ENCODE measurements around the gene EYA2.

The EYA2 gene

DNA sequence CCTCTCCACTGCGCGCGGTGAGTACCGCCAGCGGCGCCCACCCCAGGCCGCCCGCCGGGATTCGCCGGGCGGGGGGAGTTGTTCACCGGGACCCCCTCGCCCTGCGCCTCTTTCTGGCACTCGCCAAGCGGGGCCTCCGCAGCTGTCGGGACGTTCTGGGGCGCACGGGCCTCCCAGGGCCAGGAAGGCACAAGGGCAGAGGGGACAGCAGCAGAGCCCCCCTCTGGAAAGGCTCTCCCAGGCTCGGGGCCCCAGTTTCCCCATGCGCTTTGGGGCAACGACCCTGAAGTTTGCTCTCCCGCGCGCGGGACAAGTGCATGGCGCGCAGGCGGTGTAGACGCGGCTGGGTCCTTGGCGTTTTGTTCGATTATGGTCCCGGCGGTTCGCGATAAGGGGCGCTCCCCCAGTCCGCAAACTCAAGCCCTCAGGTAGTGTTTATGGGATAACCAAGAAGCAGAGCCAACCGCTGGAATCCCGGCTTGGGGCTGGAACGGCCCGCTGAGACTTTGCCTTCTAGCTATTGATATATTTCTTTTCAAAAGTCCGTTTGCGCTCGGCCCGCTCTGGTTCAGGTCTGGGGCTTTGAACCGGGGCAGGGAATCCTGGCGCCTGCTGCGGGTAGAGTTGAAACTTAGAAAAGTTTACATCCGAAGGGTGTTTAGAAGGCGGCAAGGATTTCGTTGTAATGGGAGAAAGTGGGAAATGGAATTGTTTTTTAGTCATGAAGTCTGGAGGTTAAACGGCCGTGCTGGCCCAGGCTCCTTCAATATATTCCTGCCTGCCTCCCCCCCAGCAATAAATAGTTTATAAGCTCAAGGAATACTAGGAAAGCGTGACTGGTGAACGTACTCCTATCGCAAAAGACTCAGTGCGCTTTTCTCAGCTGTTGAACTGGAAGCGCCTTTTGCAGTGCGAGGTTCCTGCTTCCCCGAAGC is 595 bp downstream of the EYA2 start:
- TF ChIP-seq, protein P1, sequence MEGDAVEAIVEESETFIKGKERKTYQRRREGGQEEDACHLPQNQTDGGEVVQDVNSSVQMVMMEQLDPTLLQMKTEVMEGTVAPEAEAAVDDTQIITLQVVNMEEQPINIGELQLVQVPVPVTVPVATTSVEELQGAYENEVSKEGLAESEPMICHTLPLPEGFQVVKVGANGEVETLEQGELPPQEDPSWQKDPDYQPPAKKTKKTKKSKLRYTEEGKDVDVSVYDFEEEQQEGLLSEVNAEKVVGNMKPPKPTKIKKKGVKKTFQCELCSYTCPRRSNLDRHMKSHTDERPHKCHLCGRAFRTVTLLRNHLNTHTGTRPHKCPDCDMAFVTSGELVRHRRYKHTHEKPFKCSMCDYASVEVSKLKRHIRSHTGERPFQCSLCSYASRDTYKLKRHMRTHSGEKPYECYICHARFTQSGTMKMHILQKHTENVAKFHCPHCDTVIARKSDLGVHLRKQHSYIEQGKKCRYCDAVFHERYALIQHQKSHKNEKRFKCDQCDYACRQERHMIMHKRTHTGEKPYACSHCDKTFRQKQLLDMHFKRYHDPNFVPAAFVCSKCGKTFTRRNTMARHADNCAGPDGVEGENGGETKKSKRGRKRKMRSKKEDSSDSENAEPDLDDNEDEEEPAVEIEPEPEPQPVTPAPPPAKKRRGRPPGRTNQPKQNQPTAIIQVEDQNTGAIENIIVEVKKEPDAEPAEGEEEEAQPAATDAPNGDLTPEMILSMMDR (IDR thresholded peaks at IDR 0.05; ENCODE audit: insufficient read depth, low read depth, low read length, missing control alignments): no peak
- peak; percentile 43 for DNase-seq (ENCODE audit: low read depth)
- peak overlapping the region; percentile 54 for H3K4me3 ChIP-seq (ENCODE audit: low read length)

DNA sequence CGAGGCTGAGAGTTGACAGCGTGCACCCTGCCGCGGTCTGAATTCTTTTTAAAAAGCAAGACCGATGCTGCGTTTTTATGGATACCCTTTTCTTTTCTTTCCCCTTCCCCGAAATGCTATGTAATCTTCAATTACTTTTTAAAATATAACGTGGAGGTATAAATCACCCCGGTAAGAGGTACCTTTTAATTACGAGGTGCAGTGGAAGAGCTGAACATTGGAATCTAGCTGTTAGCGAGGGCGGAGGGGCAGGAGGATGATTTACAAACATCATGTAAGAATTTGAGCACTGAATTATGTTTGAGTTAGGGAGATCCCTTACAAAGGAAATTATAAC is 1.2 kb downstream of the EYA2 start:
- TF ChIP-seq, protein P1 (IDR thresholded peaks at IDR 0.05; ENCODE audit: insufficient read depth, low read depth, low read length, missing control alignments): no peak
- peak overlapping the region; percentile 54 for H3K4me3 ChIP-seq (ENCODE audit: low read length)
- no peak for DNase-seq (ENCODE audit: low read depth)

DNA sequence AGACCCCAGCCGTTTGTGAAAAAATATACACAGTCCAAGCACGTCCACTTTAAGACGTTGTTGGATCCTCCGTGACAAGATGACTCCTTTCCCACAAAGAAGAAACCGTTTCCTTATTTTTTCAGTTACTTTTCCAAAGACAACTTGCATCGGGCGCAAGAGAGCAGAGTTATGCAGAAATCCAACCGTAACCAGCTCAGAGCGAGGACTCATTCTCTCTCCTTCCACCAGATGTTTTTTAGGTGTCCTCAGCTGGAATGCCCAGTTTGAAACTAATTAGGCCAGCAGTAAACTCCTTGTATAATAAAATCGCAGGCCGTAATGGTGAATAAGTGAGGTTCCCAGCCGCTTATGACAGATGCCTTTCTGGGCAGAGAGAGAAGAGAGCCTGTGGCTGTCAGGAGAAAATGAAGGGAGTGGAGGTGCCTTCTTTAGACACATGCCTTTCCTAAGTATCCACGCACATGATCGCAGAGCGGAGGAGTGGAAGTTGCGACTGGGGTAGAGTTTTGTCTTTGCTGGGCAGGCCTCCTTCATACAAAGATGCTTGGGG is 2.8 kb downstream of the EYA2 start:
- no peak for DNase-seq (ENCODE audit: low read depth)
- peak overlapping the region; percentile 10 for H3K4me3 ChIP-seq (ENCODE audit: low read length)
- TF ChIP-seq, protein P1 (IDR thresholded peaks at IDR 0.05; ENCODE audit: insufficient read depth, low read depth, low read length, missing control alignments): no peak

DNA sequence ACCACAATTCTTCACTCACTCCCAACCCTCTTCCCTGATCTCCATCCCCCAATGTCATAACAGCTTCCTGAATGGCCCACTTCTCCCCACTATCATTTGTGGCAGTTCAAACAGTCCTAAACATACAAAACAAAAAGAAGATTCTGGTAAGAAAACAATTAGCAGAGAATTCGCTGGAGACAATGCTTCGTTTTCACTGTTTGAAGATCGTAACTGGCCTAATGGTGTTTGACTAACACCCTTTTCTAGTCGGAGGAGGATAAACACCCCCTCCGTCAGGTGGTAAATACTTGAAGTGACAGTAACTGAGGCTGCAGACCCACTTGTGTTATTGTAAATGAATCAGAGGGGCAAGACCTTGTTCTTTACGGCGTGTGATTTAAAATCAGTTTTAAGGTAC is 3.8 kb downstream of the EYA2 start:
- TF ChIP-seq, protein P1 (IDR thresholded peaks at IDR 0.05; ENCODE audit: insufficient read depth, low read depth, low read length, missing control alignments): no peak
- H3K4me3 ChIP-seq (ENCODE audit: low read length): peak overlapping the region; percentile 31
- DNase-seq (ENCODE audit: low read depth): no peak

DNA sequence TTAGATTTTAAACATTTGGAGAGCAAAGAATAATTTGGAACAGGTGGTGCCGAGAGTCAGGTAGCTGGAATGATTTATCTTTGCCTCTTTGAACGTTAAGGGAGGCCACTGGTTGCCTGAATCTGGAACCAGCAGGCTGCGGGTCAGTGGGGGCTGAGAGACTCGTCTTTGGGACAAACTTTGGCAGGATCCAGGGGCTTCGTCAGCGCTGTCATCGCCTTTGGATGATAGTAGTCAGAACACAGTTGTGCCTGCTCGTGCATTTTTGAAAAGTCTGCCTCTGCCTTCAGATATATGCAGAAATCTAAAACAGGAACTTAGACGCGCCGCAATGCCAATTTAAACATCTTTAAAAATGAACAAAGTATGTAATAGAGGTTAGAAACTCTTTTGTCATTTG is 5.0 kb downstream of the EYA2 start:
- H3K4me3 ChIP-seq (ENCODE audit: low read length): peak overlapping the region; percentile 31
- DNase-seq (ENCODE audit: low read depth): no peak

DNA sequence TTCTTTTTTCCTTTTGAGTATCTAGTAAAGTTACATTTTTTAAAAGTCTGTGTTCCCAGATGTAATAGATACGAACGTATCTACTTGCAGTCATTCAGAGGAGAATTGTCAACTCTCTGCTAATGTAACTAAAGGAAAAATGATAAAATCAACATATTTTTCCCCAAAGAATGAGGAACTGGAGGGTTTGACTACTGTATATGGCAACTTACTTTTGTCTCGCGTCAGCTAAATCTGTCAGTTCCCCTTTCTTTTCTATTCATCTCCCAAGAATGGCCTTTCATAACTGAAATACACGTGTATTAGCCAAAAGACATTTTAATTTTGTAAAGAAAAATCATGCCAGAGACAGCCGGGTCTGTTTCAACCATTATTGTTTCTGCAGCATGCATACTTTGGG is 5.4 kb downstream of the EYA2 start:
- TF ChIP-seq, protein P1 (IDR thresholded peaks at IDR 0.05; ENCODE audit: insufficient read depth, low read depth, low read length, missing control alignments): no peak
- H3K4me3 ChIP-seq (ENCODE audit: low read length): peak overlapping the region; percentile 31
- no peak for DNase-seq (ENCODE audit: low read depth)

More for the DNA sequence above, 5.0 kb downstream of the EYA2 start:
- TF ChIP-seq, protein P1 (IDR thresholded peaks at IDR 0.05; ENCODE audit: insufficient read depth, low read depth, low read length, missing control alignments): no peak

Measured in epithelial cell of esophagus (primary cell).